Stimulated activated naive CD8-positive, alpha-beta T cell treated with anti-CD3 and anti-CD28 coated beads, Interleukin-15, amount 100 ng/mL, for 72 hours (primary cell): ENCODE measurements around the gene SECISBP2L.

Experiments used
- ATAC-seq: fragments of 150-1000 bp; cut with Tn5 transposase; 2 replicates; pipeline ENCODE4 v1.10.0; 2021; ENCODE audit warnings: mild to moderate bottlenecking, moderate library complexity
- DNase-seq, 2 donors: peaks; one replicate each; pipeline ENCODE4 v3.0.0; 2021 to 2022
- H3K27ac Mint-ChIP-seq, 2 donors: one replicate each; pipeline ENCODE4 v1.8.0; 2022; ENCODE audit warnings: mild to moderate bottlenecking in 2 of 2, mixed read lengths in 2 of 2, moderate library complexity in 2 of 2
- H3K27me3 Mint-ChIP-seq: one replicate; pipeline ENCODE4 v1.8.0; 2022; ENCODE audit warnings: mixed read lengths
- H3K4me1 Mint-ChIP-seq: one replicate; pipeline ENCODE4 v1.8.0; 2022; ENCODE audit warnings: mild to moderate bottlenecking, mixed read lengths
- H3K4me3 Mint-ChIP-seq, 2 donors: one replicate each; pipeline ENCODE4 v1.8.0; 2022; ENCODE audit warnings: mild to moderate bottlenecking in 2 of 2, mixed read lengths in 2 of 2, moderate library complexity in 1 of 2
- H3K9me3 Mint-ChIP-seq, 2 donors: one replicate each; pipeline ENCODE4 v1.8.0; 2022; ENCODE audit warnings: mixed read lengths in 2 of 2

Gene SECISBP2L

GRCh38 chr15:48967336-48967735, 78.9 kb downstream of the SECISBP2L start:
- Mint-ChIP-seq H3K27ac (peak overlapping the region; percentile 12 to 43), H3K4me1 (peaks cover 54% of the 10 kb centered on the region), H3K27me3 (peaks cover 70% of the 10 kb centered on the region), H3K4me3 (peak overlapping the region in 1 of 2 donors; percentile 57), H3K9me3 (no peaks in the 10 kb centered on the region)
- ATAC-seq (no peak), DNase-seq (no peak)

DNA sequence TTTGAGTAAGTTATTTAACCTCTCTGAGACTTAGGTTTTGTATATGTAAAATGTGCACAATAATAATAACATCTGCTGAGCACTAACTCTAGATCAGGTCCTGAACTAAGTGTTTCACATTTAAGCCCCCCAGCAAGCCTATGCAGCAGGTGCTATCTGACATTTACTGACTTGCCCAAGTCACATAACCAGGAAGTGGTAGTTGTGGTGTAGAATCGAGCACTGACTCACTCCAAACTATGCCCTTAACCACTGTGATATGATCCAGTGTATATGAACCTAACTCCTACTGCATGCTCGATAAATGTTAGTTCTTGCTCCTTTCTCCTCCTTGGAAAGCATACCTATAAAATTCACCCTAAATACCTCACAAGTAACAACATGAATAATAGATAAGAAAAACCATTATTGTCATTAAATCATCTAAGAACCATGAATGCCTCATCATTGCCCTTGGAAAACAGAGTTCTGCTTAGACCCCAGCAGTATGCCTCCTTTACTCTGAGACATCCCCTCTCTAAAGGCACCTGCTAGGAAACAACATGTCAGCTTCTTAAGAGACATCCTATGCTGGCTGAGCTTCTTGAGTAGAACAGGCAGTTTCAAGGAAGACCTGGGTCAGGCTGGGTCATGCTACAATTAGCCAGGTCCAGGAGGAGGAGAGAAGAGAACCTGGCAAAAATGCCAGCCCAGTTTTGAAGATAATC, 79.5 kb downstream of the SECISBP2L start:
- DNase-seq = peak; percentile 47 to 63
- peak; percentile 99 for ATAC-seq
- H3K9me3 Mint-ChIP-seq = no peaks in the 10 kb centered on the region
- H3K4me3 Mint-ChIP-seq = peak overlapping the region; percentile 43 to 57
- H3K27me3 Mint-ChIP-seq = peaks cover 70% of the 10 kb centered on the region
- H3K27ac Mint-ChIP-seq = peak overlapping the region; percentile 12 to 43
- peaks cover 54% of the 10 kb centered on the region for H3K4me1 Mint-ChIP-seq

DNA sequence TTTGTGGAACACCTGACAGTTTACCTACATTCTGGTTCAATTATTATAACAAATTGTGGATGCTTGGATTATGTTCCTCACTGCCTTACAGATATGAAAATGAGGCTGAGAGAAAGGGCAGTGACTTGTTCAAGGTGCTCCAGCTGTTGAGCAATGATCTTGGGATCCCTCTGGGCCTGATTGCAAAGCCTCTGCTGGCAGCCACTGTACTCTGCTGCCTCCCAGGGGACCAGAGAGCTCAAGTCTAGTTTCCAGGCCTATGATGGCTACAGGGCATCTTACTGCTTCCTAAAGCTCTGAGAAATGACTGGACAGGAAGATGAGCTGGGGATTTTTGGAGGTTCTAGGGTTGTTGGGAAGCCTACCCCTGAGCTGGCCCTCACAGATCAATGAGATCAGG, 80.3 kb downstream of the SECISBP2L start:
- H3K4me1 Mint-ChIP-seq = peaks cover 54% of the 10 kb centered on the region
- DNase-seq (peak in 1 of 2 donors; percentile 42), ATAC-seq (peak; percentile 61)
- H3K9me3 Mint-ChIP-seq = no peaks in the 10 kb centered on the region
- peak overlapping the region; percentile 75 to 93 for H3K27ac Mint-ChIP-seq
- peak overlapping the region; percentile 43 to 53 for H3K4me3 Mint-ChIP-seq
- H3K27me3 Mint-ChIP-seq = peaks cover 70% of the 10 kb centered on the region

- ATAC-seq = no peak
- Mint-ChIP-seq H3K4me1 (peaks cover 54% of the 10 kb centered on the region), H3K27ac (no peak overlapping the region), H3K4me3 (peak overlapping the region; percentile 69 to 82), H3K27me3 (peaks cover 68% of the 10 kb centered on the region), H3K9me3 (no peaks in the 10 kb centered on the region)
- DNase-seq = no peak
These were observed 81.3 kb downstream of the SECISBP2L start for GRCh38 chr15:48964898-48965297.

DNA sequence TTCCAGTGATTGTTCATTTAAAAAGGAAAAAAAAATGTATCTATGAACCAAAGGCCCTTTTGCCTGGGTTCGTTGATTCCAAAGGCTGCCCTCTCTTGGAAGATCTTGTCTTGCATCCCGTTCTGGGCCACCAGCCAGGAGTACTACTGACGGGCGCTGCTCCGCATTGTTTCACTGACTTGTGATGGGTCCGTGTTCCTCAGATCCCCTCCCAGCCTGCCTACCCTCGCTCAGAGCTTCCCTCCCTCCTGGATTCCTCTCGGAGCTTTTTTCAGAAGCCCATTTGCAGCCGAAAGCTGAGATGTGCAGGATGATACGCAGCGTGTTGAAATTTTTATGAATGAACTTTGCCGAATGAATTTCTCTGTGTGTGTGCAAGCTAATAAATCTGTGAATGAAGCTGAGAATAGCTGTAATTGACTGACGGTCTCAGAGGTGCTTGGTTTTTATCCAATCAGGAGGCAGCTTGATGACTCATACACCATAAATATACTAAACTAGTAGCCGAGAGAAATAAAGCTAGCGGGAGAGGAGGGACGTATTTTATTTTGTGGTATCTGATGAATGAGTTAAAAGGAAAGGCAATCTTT, 82.6 kb downstream of the SECISBP2L start, which contains the start of gene SHC4:
Gene SHC4, minus strand, starts transcription at position 396 of the 590 bp plus-strand sequence. CDS start 904 bp downstream, outside the sequence.
- H3K4me3 Mint-ChIP-seq = peak within 1 kb of the TSS; percentile 69 to 82
- peaks cover 52% of the 10 kb centered on the region for H3K4me1 Mint-ChIP-seq
- no peaks in the 10 kb centered on the region for H3K9me3 Mint-ChIP-seq
- ATAC-seq (peak; percentile 51), DNase-seq (peak in 1 of 2 donors; percentile 26)
- peak within 1 kb of the TSS in 1 of 2 donors; percentile 84 for H3K27ac Mint-ChIP-seq
- peaks cover 63% of the 10 kb centered on the region for H3K27me3 Mint-ChIP-seq

DNA sequence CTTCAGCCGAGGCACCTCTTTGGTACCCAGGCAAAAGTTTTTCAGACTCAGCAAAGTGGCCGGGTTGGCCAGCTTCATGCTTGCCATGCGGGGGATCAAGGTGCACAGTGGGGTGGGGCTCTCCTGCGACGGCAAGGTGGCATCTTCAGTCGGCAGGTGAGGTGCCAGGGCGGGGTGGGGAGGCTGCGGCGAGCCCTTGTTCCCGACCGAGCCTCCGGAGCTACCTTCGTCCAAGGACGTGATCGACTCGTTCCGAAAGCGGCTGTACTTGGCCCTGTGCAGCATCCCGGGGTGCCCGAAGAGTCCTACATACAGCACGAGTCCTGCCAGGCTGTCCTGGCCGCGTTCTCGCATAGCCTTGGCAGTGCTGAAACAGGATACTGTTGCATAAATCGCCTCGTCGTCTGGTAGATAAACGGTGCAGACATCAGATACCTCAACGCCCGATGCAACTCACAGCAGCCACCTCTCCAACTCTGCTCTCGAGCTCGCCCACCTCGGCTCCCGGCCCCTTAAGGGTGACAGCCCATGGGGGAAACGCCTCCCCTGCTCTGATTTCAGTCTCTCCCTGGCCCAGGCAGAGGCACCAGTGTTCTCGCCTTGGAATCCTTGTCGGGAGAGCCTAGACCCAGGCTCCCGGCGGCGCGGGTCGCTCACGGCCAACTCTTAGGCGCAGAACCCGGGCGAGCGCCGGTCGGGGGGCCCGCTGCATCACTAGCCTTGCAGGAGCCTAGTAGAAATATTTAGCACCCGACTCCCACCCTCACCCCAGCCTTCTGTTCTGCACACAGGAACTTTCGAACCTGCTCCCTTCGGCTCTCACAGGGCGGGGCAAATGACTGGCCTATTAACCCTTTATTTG, 83.4 kb downstream of the SECISBP2L start:
- DNase-seq = no peak
- Mint-ChIP-seq H3K9me3 (no peaks in the 10 kb centered on the region), H3K27ac (no peak overlapping the region), H3K27me3 (peaks cover 60% of the 10 kb centered on the region), H3K4me3 (peak overlapping the region; percentile 69 to 82), H3K4me1 (peaks cover 49% of the 10 kb centered on the region)
- no peak for ATAC-seq

DNA sequence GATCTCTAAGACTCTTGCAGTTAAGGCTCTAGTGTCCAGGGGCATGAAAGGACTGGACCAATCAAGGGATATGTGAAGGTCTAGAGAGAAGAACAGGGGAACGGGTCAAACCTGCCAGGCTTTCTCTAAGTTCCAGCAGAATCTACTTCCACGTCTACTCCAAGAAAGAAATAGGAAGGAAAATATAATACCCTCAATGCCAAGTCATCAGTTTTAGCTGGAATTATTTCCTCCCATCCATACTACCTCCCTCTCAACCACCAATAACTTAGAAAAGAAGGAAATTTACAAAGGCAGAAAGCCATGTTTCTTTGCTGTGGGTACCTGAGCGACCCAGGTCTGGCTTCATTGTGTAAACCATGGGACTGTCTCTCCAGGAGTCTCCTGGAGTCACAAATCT, 90.3 kb downstream of the SECISBP2L start:
- Mint-ChIP-seq H3K27ac (no peak overlapping the region), H3K9me3 (no peaks in the 10 kb centered on the region), H3K4me1 (no peaks in the 10 kb centered on the region), H3K27me3 (peaks cover 33% of the 10 kb centered on the region), H3K4me3 (no peak overlapping the region)
- DNase-seq = no peak
- no peak for ATAC-seq

- Mint-ChIP-seq H3K9me3 (no peaks in the 10 kb centered on the region), H3K27ac (no peak overlapping the region), H3K4me3 (no peak overlapping the region), H3K4me1 (no peaks in the 10 kb centered on the region), H3K27me3 (peaks cover 36% of the 10 kb centered on the region)
- no peak for DNase-seq
- no peak for ATAC-seq
These were observed 90.9 kb downstream of the SECISBP2L start for GRCh38 chr15:48955370-48955769.

GRCh38 chr15:48954538-48954937, 91.7 kb downstream of the SECISBP2L start:
- H3K4me1 Mint-ChIP-seq = no peaks in the 10 kb centered on the region
- no peak overlapping the region for H3K4me3 Mint-ChIP-seq
- ATAC-seq (no peak), DNase-seq (no peak)
- H3K27ac Mint-ChIP-seq = no peak overlapping the region
- H3K9me3 Mint-ChIP-seq = no peaks in the 10 kb centered on the region
- peaks cover 29% of the 10 kb centered on the region for H3K27me3 Mint-ChIP-seq

GRCh38 chr15:48946840-48947187, 99.4 kb downstream of the SECISBP2L start:
- ATAC-seq (no peak), DNase-seq (no peak)
- Mint-ChIP-seq H3K4me3 (no peak overlapping the region), H3K9me3 (no peaks in the 10 kb centered on the region), H3K27ac (no peak overlapping the region), H3K27me3 (peaks cover 30% of the 10 kb centered on the region), H3K4me1 (peaks cover 15% of the 10 kb centered on the region)

DNA sequence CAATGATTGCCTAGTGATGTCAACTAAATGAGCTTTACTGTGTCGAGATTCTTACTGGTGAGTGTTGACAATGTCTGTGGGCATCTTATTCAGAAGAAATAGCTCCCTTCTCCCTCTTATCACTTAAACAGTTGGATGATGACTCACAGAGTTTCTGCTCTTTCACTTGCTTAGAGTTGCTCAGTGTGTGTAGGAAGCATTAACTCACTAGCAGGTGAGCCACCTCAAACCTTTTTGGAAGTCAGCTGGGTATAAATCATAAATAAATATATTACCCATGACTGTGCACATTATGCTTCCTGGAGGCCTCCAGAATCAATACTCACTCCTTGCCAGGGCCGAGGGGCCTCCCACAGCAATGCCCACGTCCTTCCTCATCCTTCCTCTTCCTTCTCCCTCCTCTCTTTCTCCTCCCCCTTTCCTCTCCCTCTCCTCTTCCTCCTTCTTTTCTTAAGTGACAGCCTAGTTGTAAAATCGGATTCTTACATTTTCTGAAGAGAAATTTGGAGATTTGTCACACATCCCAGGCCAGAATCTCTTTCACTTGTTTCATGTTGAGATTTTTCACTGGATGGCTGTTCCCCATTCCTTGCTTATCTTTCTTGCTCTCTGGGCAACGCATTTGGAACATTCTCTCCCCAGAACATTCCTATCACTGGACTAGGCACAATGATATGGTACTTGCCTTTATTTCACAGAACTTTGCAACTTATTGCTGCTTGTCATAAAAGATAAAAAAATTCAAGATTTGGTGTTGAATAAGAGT, 100.0 kb downstream of the SECISBP2L start:
- Mint-ChIP-seq H3K27me3 (peaks cover 29% of the 10 kb centered on the region), H3K4me1 (peaks cover 15% of the 10 kb centered on the region), H3K4me3 (no peak overlapping the region), H3K27ac (peak overlapping the region; percentile 15 to 59), H3K9me3 (no peaks in the 10 kb centered on the region)
- no peak for DNase-seq
- peak; percentile 73 for ATAC-seq

DNA sequence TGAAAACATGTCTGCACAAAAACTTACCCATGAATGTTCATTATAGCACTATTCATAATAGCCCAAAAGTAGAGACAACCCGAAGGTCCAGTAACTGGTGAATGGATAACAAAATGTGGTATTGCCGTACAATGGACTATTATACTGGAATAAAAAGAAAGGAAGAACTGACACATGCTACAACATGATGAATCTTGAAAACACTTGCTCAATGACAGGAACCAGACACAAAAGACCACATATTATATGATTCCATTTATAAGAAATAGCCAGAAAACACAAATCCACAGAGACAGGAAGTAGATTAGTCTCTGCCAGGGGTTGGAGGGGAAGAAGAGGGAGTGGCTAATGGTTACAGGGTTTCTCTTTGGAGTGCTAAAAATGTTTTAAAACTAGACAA, 100.9 kb downstream of the SECISBP2L start:
- no peak overlapping the region for H3K4me3 Mint-ChIP-seq
- no peak overlapping the region for H3K27ac Mint-ChIP-seq
- ATAC-seq (no peak), DNase-seq (no peak)
- no peaks in the 10 kb centered on the region for H3K9me3 Mint-ChIP-seq
- peaks cover 15% of the 10 kb centered on the region for H3K4me1 Mint-ChIP-seq
- H3K27me3 Mint-ChIP-seq = peaks cover 28% of the 10 kb centered on the region

DNA sequence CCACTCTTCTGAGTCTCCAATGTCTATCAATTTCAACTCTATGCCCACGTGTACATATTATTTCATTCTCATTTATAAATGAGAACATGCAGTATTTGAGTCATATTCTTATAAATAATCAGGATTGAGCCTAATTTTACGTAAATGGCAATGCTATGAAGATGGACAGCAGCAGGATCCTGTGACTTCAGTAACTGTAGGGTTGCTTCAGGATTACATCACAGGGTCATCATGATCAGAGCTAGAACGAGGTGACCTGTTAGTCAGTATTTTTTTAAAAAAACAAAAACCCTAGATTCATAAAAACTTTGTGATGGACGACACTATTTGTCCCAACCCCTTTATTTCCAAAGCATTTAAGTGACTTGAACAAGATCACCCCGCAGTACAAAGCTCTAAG, 104.3 kb downstream of the SECISBP2L start:
- Mint-ChIP-seq H3K4me1 (peaks cover 15% of the 10 kb centered on the region), H3K27me3 (peaks cover 34% of the 10 kb centered on the region), H3K27ac (no peak overlapping the region), H3K9me3 (no peaks in the 10 kb centered on the region), H3K4me3 (no peak overlapping the region)
- no peak for ATAC-seq
- DNase-seq = no peak

- no peak overlapping the region for H3K27ac Mint-ChIP-seq
- H3K4me3 Mint-ChIP-seq = no peak overlapping the region
- DNase-seq = peak in 1 of 2 donors; percentile 16
- peaks cover 4% of the 10 kb centered on the region for H3K4me1 Mint-ChIP-seq
- ATAC-seq = peak; percentile 73
- H3K9me3 Mint-ChIP-seq = no peaks in the 10 kb centered on the region
- H3K27me3 Mint-ChIP-seq = peaks cover 44% of the 10 kb centered on the region
These were observed 105.7 kb downstream of the SECISBP2L start for GRCh38 chr15:48940508-48940907.

- DNase-seq (no peak), ATAC-seq (no peak)
- no peak overlapping the region for H3K27ac Mint-ChIP-seq
- H3K4me3 Mint-ChIP-seq = no peak overlapping the region
- H3K27me3 Mint-ChIP-seq = peaks cover 48% of the 10 kb centered on the region
- H3K4me1 Mint-ChIP-seq = no peaks in the 10 kb centered on the region
- no peaks in the 10 kb centered on the region for H3K9me3 Mint-ChIP-seq
These were observed 106.6 kb downstream of the SECISBP2L start for GRCh38 chr15:48939648-48940047.
